ENCODE data around the gene RFPL3. TPM values are rescaled to one million over a fixed set of nuclear protein-coding genes. Genes with fewer than 3 reads are reported as not detected.

The RFPL3 gene
- polyA plus RNA-seq, 3 donors, result not detected

DNA sequence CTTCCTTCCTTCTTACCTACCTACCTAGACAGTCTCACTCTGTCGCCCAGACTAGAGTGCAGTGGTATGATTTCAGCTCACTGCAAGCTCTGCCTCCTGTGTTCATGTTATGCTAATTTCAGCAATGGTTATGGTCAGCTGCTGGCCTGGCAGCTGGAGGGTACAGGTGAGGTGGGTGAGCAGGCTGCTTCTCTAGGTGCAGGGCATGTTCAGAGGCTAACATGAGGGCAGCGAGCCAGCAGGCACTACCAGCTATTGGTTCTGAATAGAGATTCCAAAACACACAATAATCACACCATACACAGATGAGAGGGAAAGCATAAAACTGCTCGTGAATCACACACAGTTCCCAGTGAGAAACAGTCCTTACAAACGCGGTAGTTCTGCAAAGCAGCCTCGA lies 48.7 kb upstream of the RFPL3 start:
- H3K9me3 ChIP-seq (replicated peaks in 1 of 2; ENCODE audit: control insufficient read depth in 1 of 2, insufficient read depth in 1 of 2, low read length in 2 of 2), result no peaks in the 10 kb centered on the region
- Mint-ChIP-seq H3K36me3 (no peaks in the 10 kb centered on the region), H3K4me1 (no peaks in the 10 kb centered on the region), H3K9me3 (peaks cover 0 to 1% (median 0%) of the 10 kb centered on the region in 7 donors), H3K27me3 (ENCODE audit: low read depth in 3 of 3) (peaks cover 6 to 10% (median 8%) of the 10 kb centered on the region in 3 donors), H3K4me3 (no peak overlapping the region), H3K27ac (no peak overlapping the region)
- TF ChIP-seq, protein P1, sequence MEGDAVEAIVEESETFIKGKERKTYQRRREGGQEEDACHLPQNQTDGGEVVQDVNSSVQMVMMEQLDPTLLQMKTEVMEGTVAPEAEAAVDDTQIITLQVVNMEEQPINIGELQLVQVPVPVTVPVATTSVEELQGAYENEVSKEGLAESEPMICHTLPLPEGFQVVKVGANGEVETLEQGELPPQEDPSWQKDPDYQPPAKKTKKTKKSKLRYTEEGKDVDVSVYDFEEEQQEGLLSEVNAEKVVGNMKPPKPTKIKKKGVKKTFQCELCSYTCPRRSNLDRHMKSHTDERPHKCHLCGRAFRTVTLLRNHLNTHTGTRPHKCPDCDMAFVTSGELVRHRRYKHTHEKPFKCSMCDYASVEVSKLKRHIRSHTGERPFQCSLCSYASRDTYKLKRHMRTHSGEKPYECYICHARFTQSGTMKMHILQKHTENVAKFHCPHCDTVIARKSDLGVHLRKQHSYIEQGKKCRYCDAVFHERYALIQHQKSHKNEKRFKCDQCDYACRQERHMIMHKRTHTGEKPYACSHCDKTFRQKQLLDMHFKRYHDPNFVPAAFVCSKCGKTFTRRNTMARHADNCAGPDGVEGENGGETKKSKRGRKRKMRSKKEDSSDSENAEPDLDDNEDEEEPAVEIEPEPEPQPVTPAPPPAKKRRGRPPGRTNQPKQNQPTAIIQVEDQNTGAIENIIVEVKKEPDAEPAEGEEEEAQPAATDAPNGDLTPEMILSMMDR (IDR thresholded peaks at IDR 0.05), result no peak
- H3K36me3 ChIP-seq (replicated peaks in 1 of 2; ENCODE audit: control insufficient read depth in 1 of 2, insufficient read depth in 2 of 2, low read length in 2 of 2), result no peaks in the 10 kb centered on the region
- H3K4me2 ChIP-seq (replicated peaks; ENCODE audit: extremely low read depth, low read length, poor library complexity, severe bottlenecking), result no peak overlapping the region
- no CpG with 5 or more reads among the region's 6 CpGs for WGBS (ENCODE audit: insufficient coverage)
- H4K20me1 ChIP-seq (ENCODE audit: insufficient read depth, low read length), result no peaks in the 10 kb centered on the region
- no peaks in the 10 kb centered on the region for H3K4me1 ChIP-seq (ENCODE audit: control insufficient read depth in 1 of 2, insufficient read depth in 2 of 2, low read length in 2 of 2)
- no peaks in the 10 kb centered on the region for H3K27me3 ChIP-seq (ENCODE audit: control insufficient read depth in 2 of 2, insufficient read depth in 2 of 2, low read length in 2 of 2)
- H3K27ac ChIP-seq (ENCODE audit: low read depth in 1 of 2, low read length in 2 of 2), result no peak overlapping the region
- no peaks in the 10 kb centered on the region for H3K79me2 ChIP-seq (ENCODE audit: insufficient read depth, low read length)
- no peak overlapping the region for H3K9ac ChIP-seq (ENCODE audit: insufficient read depth, low read length, poor library complexity, severe bottlenecking)
- intact Hi-C loops (cut with micrococcal nuclease), result no loop called here
- H2AFZ ChIP-seq (ENCODE audit: insufficient read depth, low read depth, low read length, poor library complexity, severe bottlenecking), result no peak overlapping the region
- H3K4me3 ChIP-seq (replicated peaks in 1 of 3; ENCODE audit: low read depth in 2 of 3, low read length in 3 of 3), result no peak overlapping the region
- no peak for DNase-seq

DNA sequence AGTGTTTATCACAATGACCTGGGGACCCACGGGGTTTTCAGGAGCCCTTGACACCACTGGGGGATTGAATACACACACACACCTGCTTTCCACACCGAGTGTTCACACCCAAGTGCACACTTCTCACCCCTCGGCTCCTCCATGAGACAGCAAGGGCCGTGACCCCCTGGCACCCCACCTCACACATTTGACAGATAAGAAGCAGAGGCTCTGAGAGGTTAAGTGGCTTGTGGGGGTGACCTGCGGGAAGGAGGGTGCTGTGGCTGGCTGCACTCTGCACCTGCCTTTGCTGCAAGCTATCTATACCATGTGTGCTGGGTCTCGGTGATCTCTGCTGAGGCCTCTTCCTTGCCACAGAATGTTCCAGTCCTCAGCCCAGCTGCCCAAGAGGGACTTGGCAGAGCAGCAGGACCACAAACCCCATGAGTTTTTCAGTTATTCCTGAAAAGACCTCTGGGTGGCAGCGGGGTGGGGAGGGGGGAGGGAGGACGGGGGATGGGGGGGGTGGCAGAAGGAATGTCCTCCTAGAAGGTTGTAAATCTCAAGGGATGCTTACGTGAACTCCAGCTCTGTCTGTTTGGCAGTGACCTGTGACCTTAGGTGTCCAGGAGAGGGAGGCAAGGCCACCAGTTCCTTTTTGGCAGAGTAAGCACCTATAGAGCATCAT lies 47.9 kb upstream of the RFPL3 start:
- Histone ChIP-seq H2AFZ (ENCODE audit: insufficient read depth, low read depth, low read length, poor library complexity, severe bottlenecking) (no peak overlapping the region), H3K79me2 (ENCODE audit: insufficient read depth, low read length) (no peaks in the 10 kb centered on the region), H3K9me3 (replicated peaks in 1 of 2; ENCODE audit: control insufficient read depth in 1 of 2, insufficient read depth in 1 of 2, low read length in 2 of 2) (no peaks in the 10 kb centered on the region), H3K27ac (ENCODE audit: low read depth in 1 of 2, low read length in 2 of 2) (no peak overlapping the region), H3K4me1 (ENCODE audit: control insufficient read depth in 1 of 2, insufficient read depth in 2 of 2, low read length in 2 of 2) (no peaks in the 10 kb centered on the region), H4K20me1 (ENCODE audit: insufficient read depth, low read length) (no peaks in the 10 kb centered on the region), H3K9ac (ENCODE audit: insufficient read depth, low read length, poor library complexity, severe bottlenecking) (no peak overlapping the region), H3K4me2 (replicated peaks; ENCODE audit: extremely low read depth, low read length, poor library complexity, severe bottlenecking) (no peak overlapping the region), H3K36me3 (replicated peaks in 1 of 2; ENCODE audit: control insufficient read depth in 1 of 2, insufficient read depth in 2 of 2, low read length in 2 of 2) (no peaks in the 10 kb centered on the region), H3K27me3 (ENCODE audit: control insufficient read depth in 2 of 2, insufficient read depth in 2 of 2, low read length in 2 of 2) (no peaks in the 10 kb centered on the region), H3K4me3 (replicated peaks in 1 of 3; ENCODE audit: low read depth in 2 of 3, low read length in 3 of 3) (no peak overlapping the region)
- no peaks in the 10 kb centered on the region for H3K4me1 Mint-ChIP-seq
- no peaks in the 10 kb centered on the region for H3K36me3 Mint-ChIP-seq
- TF ChIP-seq, protein P1 (IDR thresholded peaks at IDR 0.05), result no peak
- no peak overlapping the region for H3K4me3 Mint-ChIP-seq
- H3K9me3 Mint-ChIP-seq, result no peaks in the 10 kb centered on the region
- no peak overlapping the region for H3K27ac Mint-ChIP-seq
- intact Hi-C loops (cut with micrococcal nuclease), result no loop called here
- no peak for DNase-seq
- WGBS (ENCODE audit: insufficient coverage), result 50% methylated on average over 4 of the region's 9 CpGs
- H3K27me3 Mint-ChIP-seq (ENCODE audit: low read depth in 3 of 3), result peaks cover 4 to 5% (median 5%) of the 10 kb centered on the region in 3 donors
